GM12878 (cell line): ENCODE measurements around the gene GNA14. TPM values are rescaled to one million over a fixed set of nuclear protein-coding genes. Genes with fewer than 3 reads are reported as not detected.

ENCODE experiments used
- ATAC-seq: fragments of 200-7000 bp; cut with Tn5 transposase; 3 replicates; pipeline ENCODE4 v1.9.1; 2020; ENCODE audit warnings: mild to moderate bottlenecking, moderate library complexity
- BruUV-seq: library from RNA; stranded (reverse); fragments of 400-500 nt; replicated peaks from 2 replicates; lab custom pipeline; 2021; lab: Mats Ljungman, UMichigan
- CTCF ChIA-PET: fragments of 300-600 bp; sonication (Branson Sonifier 250); formaldehyde crosslinking; extraction: SDS; loops from one replicate; lab custom pipeline; 2021; ENCODE audit warnings: inconsistent platforms; lab: Yijun Ruan, JAX
- POLR2A ChIA-PET: fragments of 350-600 bp; formaldehyde crosslinking; extraction: SDS; loops from one replicate; lab custom pipeline; 2021; ENCODE audit warnings: inconsistent platforms; lab: Charles Lee
- RAD21 ChIA-PET: fragments of 300-600 bp; sonication (Branson Sonifier 250); formaldehyde crosslinking; loops from one replicate; lab custom pipeline; 2023; ENCODE audit warnings: antibody characterized with exemption; ENCODE audit not compliant: unreplicated experiment; lab: Charles Lee
- SMC1A ChIA-PET: fragments of 300-600 bp; sonication (Branson Sonifier 250); formaldehyde crosslinking; loops from one replicate; lab custom pipeline; 2023; ENCODE audit not compliant: unreplicated experiment, uncharacterized antibody; lab: Charles Lee
- DNase-seq: peaks from one replicate; pipeline ENCODE4 v3.0.0-alpha.2; 2011; ENCODE audit warnings: low read depth, low spot score
- FAIRE-seq: peaks from 3 replicates; lab custom pipeline; 2011; peaks lifted over from hg19 to GRCh38; lab: Jason Lieb, UNC
- H2AFZ ChIP-seq: 2 replicates; pipeline ENCODE4 v1.6.0; 2011; ENCODE audit warnings: low read depth, low read length, control low read depth; ENCODE audit not compliant: control insufficient read depth
- H3K27ac ChIP-seq: 2 replicates; pipeline ENCODE4 v1.5.1; 2011; ENCODE audit warnings: control low read depth; ENCODE audit not compliant: control insufficient read depth, insufficient read depth
- H3K27me3 ChIP-seq, 2 experiments: replicated peaks in 1 of 2; 2 replicates each; pipeline versions ENCODE4 v1.6.0 to v1.6.1; 2011; ENCODE audit warnings: low read length in 1 of 2; ENCODE audit not compliant: control insufficient read depth in 2 of 2, insufficient read depth in 2 of 2
- H3K36me3 ChIP-seq, 2 experiments: 2 replicates each; pipeline ENCODE4 v1.5.1; 2011; ENCODE audit warnings: low read length in 1 of 2; ENCODE audit not compliant: control insufficient read depth in 2 of 2, insufficient read depth in 2 of 2
- H3K4me1 ChIP-seq: 2 replicates; pipeline ENCODE4 v1.6.1; 2011; ENCODE audit warnings: mild to moderate bottlenecking, low read length, moderate library complexity, mixed read lengths; ENCODE audit not compliant: control insufficient read depth, insufficient read depth
- H3K4me2 ChIP-seq: 2 replicates; pipeline ENCODE4 v1.6.0; 2011; ENCODE audit warnings: control low read depth; ENCODE audit not compliant: control insufficient read depth, insufficient read depth
- H3K4me3 ChIP-seq: fragments of 200-600 bp; sonication (generic); 2 replicates; pipeline ENCODE4 v1.5.1; 2016
- H3K79me2 ChIP-seq: 2 replicates; pipeline ENCODE4 v1.6.0; 2011; ENCODE audit warnings: low read length; ENCODE audit not compliant: control insufficient read depth, insufficient read depth
- H3K9ac ChIP-seq: 2 replicates; pipeline ENCODE4 v1.8.0; 2011; ENCODE audit warnings: low read length, control low read depth, mixed read lengths; ENCODE audit not compliant: control insufficient read depth, insufficient read depth
- H3K9me3 ChIP-seq: replicated peaks from 3 replicates; pipeline ENCODE4 v1.5.1; 2011; ENCODE audit warnings: mild to moderate bottlenecking, low read length; ENCODE audit not compliant: control insufficient read depth, insufficient read depth
- H4K20me1 ChIP-seq: 2 replicates; pipeline ENCODE4 v1.6.0; 2011; ENCODE audit not compliant: control insufficient read depth, insufficient read depth
- CREM ChIP-seq: IDR thresholded peaks from 2 replicates; pipeline ENCODE4 v1.6.1; 2014; ENCODE audit warnings: antibody characterized with exemption, low read depth
- DPF2 ChIP-seq: fragments of 450-650 bp; IDR thresholded peaks from 2 replicates; pipeline ENCODE4 v1.6.1; 2017; ENCODE audit warnings: mild to moderate bottlenecking
- GATAD2B ChIP-seq: fragments of 450-650 bp; conservative IDR thresholded peaks from 2 replicates; pipeline ENCODE4 v1.6.1; 2017; ENCODE audit warnings: low read depth, mild to moderate bottlenecking, moderate library complexity
- IKZF1 ChIP-seq: fragments of 450-650 bp; conservative IDR thresholded peaks from 2 replicates; pipeline ENCODE4 v1.6.1; 2017; ENCODE audit warnings: antibody characterized with exemption, mild to moderate bottlenecking
- NFXL1 ChIP-seq: fragments of 450-650 bp; IDR thresholded peaks from 2 replicates; pipeline ENCODE4 v1.6.1; 2017; ENCODE audit warnings: antibody characterized with exemption, mild to moderate bottlenecking, borderline replicate concordance
- PRDM15 ChIP-seq: fragments of 450-650 bp; formaldehyde crosslinking; IDR thresholded peaks from 2 replicates; pipeline ENCODE4 v1.4.0; 2020; ENCODE audit warnings: mild to moderate bottlenecking, moderate library complexity
- SKIL ChIP-seq: fragments of 450-650 bp; IDR thresholded peaks from 2 replicates; pipeline ENCODE4 v1.6.1; 2017; ENCODE audit warnings: mild to moderate bottlenecking, low read depth, inconsistent platforms; ENCODE audit not compliant: poor library complexity, severe bottlenecking
- SMAD1 ChIP-seq: fragments of 450-650 bp; IDR thresholded peaks from 2 replicates; pipeline ENCODE4 v1.6.1; 2018; ENCODE audit warnings: mild to moderate bottlenecking, low read depth; ENCODE audit not compliant: partially characterized antibody
- WRNIP1 ChIP-seq: IDR thresholded peaks from 2 replicates; pipeline ENCODE4 v1.6.1; 2011; ENCODE audit warnings: low read depth, low read length, improper control_type of control experiment, borderline replicate concordance
- ZZZ3 ChIP-seq: IDR thresholded peaks from 2 replicates; pipeline ENCODE4 v1.6.1; 2011; ENCODE audit warnings: low read depth; ENCODE audit not compliant: control insufficient read depth, insufficient read length
- WGBS: methylation state at CpG from one replicate; pipeline ENCODE4 v1.1.6; 2016; ENCODE audit warnings: low lambda C conversion rate; ENCODE audit not compliant: insufficient replicate concordance, insufficient coverage; ENCODE audit errors: missing lambda C conversion rate; 5-methylcytosine and 5-hydroxymethylcytosine counted together
- in situ Hi-C: fragments of 300-500 bp; cut with MboI; formaldehyde crosslinking; loops from 9 replicates; pipeline ENCODE4 v1.14.3; 2018; ENCODE audit warnings: mixed read lengths
- intact Hi-C: fragments of 100-400 bp; cut with micrococcal nuclease; formaldehyde crosslinking; loops from one replicate; pipeline ENCODE4 v1.14.2; 2022; ENCODE audit not compliant: unreplicated experiment
- polyA plus RNA-seq, 11 experiments: library from polyadenylated mRNA; depleted of rRNA in 4 of 11; unstranded in 6 of 11; stranded (reverse) in 5 of 11; fragments of >200 nt; fragmentation: Nextera tagmentation in 4 of 11; fragmentation: Illumina TruSeq in 1 of 11; extraction: Ambion mirVana in 4 of 11; extraction: Trizol in 1 of 11; gene quantifications; 1 replicate in 1 of 11; 2 replicates in 10 of 11; pipeline versions ENCODE4 v1.2.1 to v1.2.3, GENCODE V29; 2011 to 2016; ENCODE audit warnings: inconsistent platforms in 2 of 11, missing spikeins in 2 of 11, low read depth in 1 of 11
- total RNA-seq, 4 experiments: library from RNA; depleted of rRNA in 3 of 4; stranded (reverse); fragments of >200 nt in 3 of 4; fragmentation: Illumina TruSeq in 1 of 4; extraction: Trizol in 1 of 4; gene quantifications; 2 replicates each; pipeline versions ENCODE4 v1.2.1 to v1.2.3, GENCODE V29; 2013 to 2021

GNA14 gene
- total and polyA plus RNA-seq, 10 of the 15 experiments (the other 5 are each of a cell fraction or from before 2014, with no cell fraction given): 0.17 TPM; not detected in 9

GRCh38 chr9:77516781-77517180 is 131.3 kb downstream of the GNA14 start:
- TF ChIP-seq ZZZ3 (no peak), NFXL1 (no peak), WRNIP1 (no peak), DPF2 (no peak), CREM (no peak), GATAD2B (no peak)
- DNase-seq (no peak), ATAC-seq (no peak), FAIRE-seq (no peak)
- intact Hi-C loops (no loop called here), in situ Hi-C loops (no loop called here)
- H2AFZ ChIP-seq: no peak overlapping the region
- no peaks in the 10 kb centered on the region for H3K4me1 ChIP-seq
- ChIA-PET POLR2A (no interaction called here), RAD21 (no interaction called here), CTCF (no interaction called here), SMC1A (no interaction called here)
- no peaks in the 10 kb centered on the region for H4K20me1 ChIP-seq
- H3K27me3 ChIP-seq: no peaks in the 10 kb centered on the region
- no peaks in the 10 kb centered on the region for H3K9me3 ChIP-seq
- H3K4me2 ChIP-seq: no peak overlapping the region
- no peak overlapping the region for H3K27ac ChIP-seq
- no TSS peak for BruUV-seq
- WGBS: 28% methylated on average over 6 of the region's 6 CpGs
- H3K79me2 ChIP-seq: no peaks in the 10 kb centered on the region
- no peak overlapping the region for H3K9ac ChIP-seq
- H3K4me3 ChIP-seq: no peak overlapping the region
- no peaks in the 10 kb centered on the region for H3K36me3 ChIP-seq

- DNase-seq (no peak), ATAC-seq (no peak), FAIRE-seq (no peak)
- ChIA-PET RAD21 (no interaction called here), POLR2A (no interaction called here), CTCF (no interaction called here), SMC1A (interaction anchor here (0.6 kb wide), 1 partner anchor 290 kb away, joined by 3 read pairs; no protein-coding TSS in a partner anchor)
- H3K9me3 ChIP-seq: no peaks in the 10 kb centered on the region
- no peaks in the 10 kb centered on the region for H4K20me1 ChIP-seq
- H3K4me3 ChIP-seq: no peak overlapping the region
- no peaks in the 10 kb centered on the region for H3K4me1 ChIP-seq
- no peaks in the 10 kb centered on the region for H3K79me2 ChIP-seq
- in situ Hi-C loops (no loop called here), intact Hi-C loops (no loop called here)
- no peak overlapping the region for H2AFZ ChIP-seq
- no peaks in the 10 kb centered on the region for H3K27me3 ChIP-seq
- H3K4me2 ChIP-seq: no peak overlapping the region
- H3K27ac ChIP-seq: no peak overlapping the region
- no peak overlapping the region for H3K9ac ChIP-seq
- BruUV-seq: no TSS peak
- H3K36me3 ChIP-seq: no peaks in the 10 kb centered on the region
- 5% methylated on average over 9 of the region's 9 CpGs for WGBS
- TF ChIP-seq SKIL (no peak), NFXL1 (no peak), SMAD1 (no peak), IKZF1 (no peak), PRDM15 (CRISPR knock-in tag) (no peak)
Measured at GRCh38 chr9:77514886-77515711, 133.0 kb downstream of the GNA14 start.
